Colonic mucosa (tissue), 4 donors: ENCODE measurements around the gene DUS4L. TPM values are rescaled to one million over a fixed set of nuclear protein-coding genes. Genes with fewer than 3 reads are reported as not detected.

ENCODE experiments used
- DNase-seq: peaks from one replicate; pipeline ENCODE4 v3.0.0-alpha.2; 2020
- H3K27ac ChIP-seq: fragments of 200-600 bp; one replicate; pipeline ENCODE4 v1.8.0; 2021
- H3K27me3 ChIP-seq: fragments of 200-600 bp; one replicate; pipeline ENCODE4 v1.8.0; 2021
- H3K36me3 ChIP-seq: fragments of 200-600 bp; one replicate; pipeline ENCODE4 v1.8.0; 2021
- H3K4me1 ChIP-seq: fragments of 200-600 bp; one replicate; pipeline ENCODE4 v1.8.0; 2021; ENCODE audit warnings: mild to moderate bottlenecking
- H3K4me3 ChIP-seq: fragments of 200-600 bp; one replicate; pipeline ENCODE4 v1.8.0; 2021
- H3K9ac ChIP-seq, 2 donors: one replicate each; pipeline ENCODE4 v1.7.0; 2013; ENCODE audit warnings: control low read depth in 2 of 2, low read depth in 2 of 2, low read length in 2 of 2
- H3K9me3 ChIP-seq: fragments of 200-600 bp; one replicate; pipeline ENCODE4 v1.8.0; 2021
- CTCF ChIP-seq: fragments of 200-600 bp; IDR thresholded peaks from one replicate; pipeline ENCODE4 v1.8.0; 2022; ENCODE audit warnings: antibody characterized with exemption, mild to moderate bottlenecking
- intact Hi-C: fragments of 100-400 bp; cut with DNase I; formaldehyde crosslinking; loops from one replicate; pipeline ENCODE4 v1.14.1; 2022
- total RNA-seq, 2 donors: library from RNA; stranded (reverse); fragmentation: NEBNext Ultra II Directional in 1 of 2; extraction: Animal tissue kit (Norgen Biotek cat#: 25700) in 1 of 2; gene quantifications; one replicate each; pipeline ENCODE4 v1.2.1, GENCODE V29; 2021
- donor health status: healthy.
- donor health status: DM: no; HTN: no; CAD: no.
- donor health status: DM: no; HTN: no; CAD: no.

DUS4L gene
- total RNA-seq, 2 donors from 2014 or later: 3.7 to 5.7 TPM

DNA sequence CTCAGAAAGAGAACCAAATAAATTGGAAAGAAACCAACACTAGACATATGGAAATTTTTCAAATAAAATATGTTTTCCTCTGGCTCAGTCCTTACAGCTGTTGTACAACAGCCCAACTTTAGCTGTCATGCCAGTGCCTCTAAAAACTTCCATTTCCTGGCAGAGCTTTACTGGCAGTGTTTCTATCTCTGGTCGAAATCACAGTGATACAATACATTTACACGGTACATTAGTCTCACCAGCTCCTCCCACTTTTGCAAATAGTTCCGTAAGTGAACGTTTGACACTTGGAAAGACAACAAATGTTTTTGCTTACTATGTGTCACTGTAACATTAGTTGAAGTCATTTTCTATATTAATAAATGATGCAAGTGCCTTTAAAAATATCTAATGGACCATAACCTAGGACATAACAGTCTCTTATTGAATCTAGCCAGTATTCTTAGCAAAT lies 46.1 kb downstream of the DUS4L start:
- no peak for TF ChIP-seq CTCF
- Histone ChIP-seq H3K4me3 (no peak overlapping the region), H3K9me3 (no peaks in the 10 kb centered on the region), H3K36me3 (no peaks in the 10 kb centered on the region), H3K9ac (no peak overlapping the region), H3K27ac (no peak overlapping the region), H3K4me1 (no peaks in the 10 kb centered on the region), H3K27me3 (no peaks in the 10 kb centered on the region)
- no peak for DNase-seq
- intact Hi-C loops: no loop called here

DNA sequence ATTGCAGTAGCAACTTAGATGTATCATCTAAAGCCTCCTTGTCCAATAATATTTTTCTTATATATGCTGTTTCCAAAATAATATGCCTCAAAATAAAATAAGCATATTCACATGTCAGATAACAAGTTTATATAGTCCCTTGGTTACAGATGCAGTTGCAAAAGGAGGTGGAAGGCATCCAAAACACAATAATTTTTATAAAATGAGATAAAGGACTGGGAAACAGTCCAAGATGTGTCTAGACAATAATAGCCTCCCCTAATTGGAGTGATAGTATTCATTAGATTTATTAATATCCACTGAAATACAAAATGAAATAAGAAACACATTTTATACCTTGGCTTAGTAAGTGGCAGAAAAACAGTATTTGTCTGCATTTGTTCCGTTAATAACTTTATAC lies 46.6 kb downstream of the DUS4L start:
- Histone ChIP-seq H3K27me3 (no peaks in the 10 kb centered on the region), H3K9me3 (no peaks in the 10 kb centered on the region), H3K36me3 (no peaks in the 10 kb centered on the region), H3K27ac (no peak overlapping the region), H3K9ac (no peak overlapping the region), H3K4me1 (no peaks in the 10 kb centered on the region), H3K4me3 (no peak overlapping the region)
- no peak for DNase-seq
- intact Hi-C loops: no loop called here
- no peak for TF ChIP-seq CTCF

DNA sequence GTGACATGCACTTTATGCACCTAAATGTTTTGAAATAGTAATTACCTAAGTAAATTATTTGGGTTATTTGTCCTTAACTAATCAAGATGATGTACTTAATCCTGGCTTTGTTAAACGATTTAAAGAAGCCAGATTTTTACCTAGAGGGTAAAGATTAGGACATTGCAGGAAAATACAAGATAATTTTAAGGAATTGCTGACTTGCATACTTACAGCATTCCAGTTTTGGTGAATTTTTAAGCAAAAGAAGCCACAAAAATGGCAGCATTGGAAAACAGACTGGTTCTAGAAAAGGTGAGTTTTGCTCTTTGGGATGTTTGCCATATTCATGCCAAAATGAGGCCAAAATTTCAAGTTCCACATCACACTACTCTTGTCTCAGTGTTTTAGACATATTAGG lies 49.7 kb downstream of the DUS4L start:
- Histone ChIP-seq H3K9me3 (no peaks in the 10 kb centered on the region), H3K27me3 (no peaks in the 10 kb centered on the region), H3K27ac (no peak overlapping the region), H3K36me3 (no peaks in the 10 kb centered on the region), H3K4me1 (no peaks in the 10 kb centered on the region), H3K9ac (no peak overlapping the region), H3K4me3 (no peak overlapping the region)
- intact Hi-C loops: no loop called here
- DNase-seq: no peak
- TF ChIP-seq CTCF: no peak

- Histone ChIP-seq H3K9me3 (no peaks in the 10 kb centered on the region), H3K4me1 (no peaks in the 10 kb centered on the region), H3K27ac (no peak overlapping the region), H3K36me3 (no peaks in the 10 kb centered on the region), H3K27me3 (no peaks in the 10 kb centered on the region), H3K9ac (no peak overlapping the region), H3K4me3 (no peak overlapping the region)
- intact Hi-C loops: no loop called here
- TF ChIP-seq CTCF: no peak
- DNase-seq: no peak
Measured at GRCh38 chr7:107613948-107614347, 50.2 kb downstream of the DUS4L start.

DNA sequence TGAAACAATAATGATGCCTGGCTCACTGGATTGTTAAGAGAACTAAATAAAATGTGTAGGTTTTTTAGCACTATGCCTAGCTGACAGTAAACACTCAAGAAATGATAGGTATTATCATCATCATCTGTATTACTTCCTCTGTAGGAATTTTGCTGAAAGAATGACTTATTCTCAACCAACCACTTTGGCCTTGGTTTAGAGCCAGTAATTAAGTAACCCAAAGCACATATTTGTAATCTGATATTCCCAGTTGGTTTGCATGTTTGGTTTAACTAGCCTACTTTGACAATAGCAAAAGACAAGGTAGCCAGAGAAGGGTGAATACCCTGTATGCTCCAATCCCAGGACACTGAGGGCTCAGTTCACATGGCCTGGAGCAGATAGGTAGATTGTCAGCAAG lies 50.7 kb downstream of the DUS4L start:
- Histone ChIP-seq H3K36me3 (no peaks in the 10 kb centered on the region), H3K27ac (no peak overlapping the region), H3K27me3 (no peaks in the 10 kb centered on the region), H3K9me3 (no peaks in the 10 kb centered on the region), H3K9ac (no peak overlapping the region), H3K4me1 (no peaks in the 10 kb centered on the region), H3K4me3 (no peak overlapping the region)
- no peak for DNase-seq
- no peak for TF ChIP-seq CTCF
- intact Hi-C loops: no loop called here
